Hematopoietic multipotent progenitor cell treated with erythropoietin and hydrocortisone succinate and interleukin-3 and kit ligand, for 15 days (in vitro differentiated cells): ENCODE data around the gene MET.

Experiments
- DNase-seq: peaks from one replicate; pipeline ENCODE4 v3.0.0-alpha.2; 2015; ENCODE audit warnings: low spot score

The MET gene

DNA sequence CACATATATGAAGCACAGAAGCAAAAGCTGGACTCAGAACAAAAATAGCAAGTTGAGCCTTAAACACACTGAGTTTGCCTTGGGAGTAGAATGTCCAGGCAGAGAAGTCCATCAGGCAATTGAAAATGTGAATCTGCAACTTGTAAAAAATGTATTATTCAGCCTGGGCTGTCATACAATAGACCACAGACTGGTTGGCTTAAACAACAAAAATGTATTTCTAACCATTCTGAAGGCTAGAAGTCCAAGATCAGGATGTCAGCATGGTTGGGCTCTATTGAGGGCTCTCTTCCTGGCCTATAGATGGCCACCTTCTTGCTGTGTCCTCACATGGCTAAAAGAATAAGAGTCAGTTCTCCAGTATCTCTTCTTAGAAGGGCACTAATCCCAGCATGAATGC, 113.8 kb downstream of the MET start:
- no peak for DNase-seq

DNA sequence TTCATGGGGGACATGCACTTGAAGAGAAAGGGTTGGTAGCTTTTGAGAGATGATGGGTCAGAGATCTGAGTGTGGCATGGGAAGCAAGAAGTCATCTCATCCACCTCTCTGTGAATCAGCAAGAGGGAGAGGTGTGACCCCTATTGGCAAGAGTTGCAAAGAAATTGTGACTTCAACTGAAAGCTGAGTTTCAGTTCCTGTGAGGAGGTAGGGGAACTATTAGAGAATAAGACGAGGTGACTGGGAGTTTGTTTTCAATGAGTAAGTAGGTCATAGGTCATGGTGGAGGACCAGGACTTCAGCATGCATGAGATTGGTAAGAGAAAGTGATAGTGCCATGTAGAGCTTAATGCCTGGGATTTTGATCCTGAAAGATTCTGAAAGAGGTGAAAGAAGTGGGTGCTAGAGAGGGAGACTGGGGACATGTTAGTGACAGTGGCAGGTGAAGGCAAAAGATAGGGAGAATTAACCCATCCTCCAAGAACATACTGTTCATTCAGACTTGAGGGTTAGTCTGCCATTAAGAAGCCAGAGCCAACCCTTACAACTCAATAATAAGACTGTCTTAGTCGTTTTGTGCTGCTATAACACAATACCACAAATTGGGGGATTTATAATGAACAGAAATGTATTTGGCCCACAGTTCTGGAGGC, 114.9 kb downstream of the MET start:
- no peak for DNase-seq

DNA sequence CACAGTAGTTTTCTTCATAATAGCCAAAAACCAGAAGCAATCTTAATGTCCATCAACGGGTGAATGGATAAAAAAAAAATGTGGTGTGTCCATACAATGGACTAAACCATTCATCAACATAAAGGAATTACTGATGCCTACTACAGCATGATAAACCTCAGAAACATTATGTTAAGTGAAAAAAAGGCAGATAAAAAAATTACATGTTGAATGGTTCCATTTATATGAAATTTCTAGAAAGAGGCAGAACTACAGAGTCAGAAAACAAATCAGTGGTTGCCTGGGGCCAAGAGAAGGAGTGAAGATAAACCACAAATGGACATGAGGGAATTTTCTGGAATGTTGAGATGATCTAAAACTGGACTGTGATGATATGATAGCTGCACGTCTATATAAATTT, 115.9 kb downstream of the MET start:
- no peak for DNase-seq

DNA sequence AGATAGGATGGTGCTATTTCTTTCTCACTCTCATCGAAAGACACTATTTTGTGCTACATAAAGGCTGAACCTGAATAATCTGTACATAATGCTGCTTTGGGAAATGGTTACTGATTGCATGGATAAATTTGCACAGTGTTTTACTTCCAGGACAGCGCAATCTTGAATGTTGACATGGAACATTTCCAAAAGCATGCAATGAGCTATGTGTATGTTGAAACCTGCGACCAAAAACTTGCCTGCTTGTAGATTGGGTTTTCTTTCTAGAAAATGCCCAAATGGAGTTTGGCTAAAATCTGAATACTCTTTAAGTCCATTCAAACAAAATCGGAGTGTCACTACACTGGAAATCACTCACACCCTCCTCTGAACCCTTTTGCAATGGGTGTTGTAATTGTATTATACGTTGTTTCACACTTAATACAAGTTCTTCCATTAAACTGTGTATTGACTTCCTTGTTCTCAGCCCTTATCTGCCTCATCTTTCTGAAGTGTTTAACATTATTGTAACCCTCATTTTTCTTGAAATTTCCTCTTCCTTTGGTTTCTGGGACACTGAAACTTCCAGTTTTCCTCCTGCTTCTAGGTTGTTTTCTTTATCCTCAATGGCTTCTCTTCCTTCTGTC, 116.7 kb downstream of the MET start:
- no peak for DNase-seq

DNA sequence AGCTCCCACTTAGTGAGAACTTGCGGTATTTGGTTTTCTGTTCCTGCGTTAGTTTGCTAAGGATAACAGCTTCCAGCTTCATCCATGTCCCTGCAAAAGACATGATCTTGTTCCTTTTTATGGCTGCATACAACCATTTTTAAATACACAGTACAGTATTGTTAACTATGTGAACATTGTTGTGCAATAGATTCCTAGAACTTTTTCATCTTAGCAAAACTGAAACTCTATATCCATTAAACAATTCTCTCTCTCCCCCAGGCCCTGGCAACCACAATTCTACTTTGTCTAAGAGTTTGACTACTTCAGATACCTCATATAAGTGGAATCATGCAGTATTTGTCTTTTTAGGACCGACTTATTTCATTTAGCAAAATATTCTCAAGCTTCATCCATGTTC, 118.0 kb downstream of the MET start:
- DNase-seq = no peak

DNA sequence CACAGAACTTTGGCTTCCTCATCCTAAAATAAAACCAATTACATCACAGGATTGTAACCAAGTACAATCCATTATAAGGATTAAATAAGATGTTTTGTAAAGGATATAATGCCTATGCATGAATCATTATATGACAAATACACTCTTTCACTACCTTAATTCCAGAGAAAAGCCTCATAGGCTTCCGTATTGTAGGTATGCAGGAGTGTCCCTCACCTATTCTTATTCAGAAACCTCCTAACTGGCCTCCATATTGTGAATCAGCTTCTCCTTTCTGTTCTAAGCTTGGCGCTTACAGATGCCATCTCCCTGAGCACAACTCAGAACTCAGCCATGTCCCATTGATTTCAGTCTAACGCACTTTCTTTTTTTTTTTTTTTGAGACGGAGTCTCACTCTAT, 120.8 kb downstream of the MET start:
- DNase-seq = no peak

DNA sequence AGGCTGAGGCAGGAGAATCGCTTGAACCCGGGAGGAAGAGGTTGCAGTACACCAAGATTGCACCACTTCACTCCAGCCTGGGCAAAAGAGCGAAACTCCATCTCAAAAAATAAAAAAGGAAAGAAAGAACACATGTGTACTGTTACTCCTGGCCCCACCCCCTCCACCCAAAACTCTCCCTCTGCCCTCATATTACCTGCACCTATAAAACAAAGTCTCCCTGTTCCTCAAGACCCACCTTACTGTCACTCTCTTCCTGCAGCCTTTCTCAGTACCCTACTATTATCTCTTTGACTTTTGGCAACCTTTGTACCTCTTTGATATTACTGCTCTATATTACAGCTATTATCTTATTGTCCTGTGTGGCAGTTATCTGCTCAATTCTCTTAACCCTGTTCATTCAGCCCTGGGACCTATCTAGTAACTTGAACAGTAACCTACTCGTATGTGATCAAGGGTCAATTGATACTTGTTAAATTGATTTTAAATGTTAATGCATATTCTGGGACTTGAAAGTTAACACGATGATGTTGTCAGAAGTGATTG, 121.9 kb downstream of the MET start:
- DNase-seq = no peak

DNA sequence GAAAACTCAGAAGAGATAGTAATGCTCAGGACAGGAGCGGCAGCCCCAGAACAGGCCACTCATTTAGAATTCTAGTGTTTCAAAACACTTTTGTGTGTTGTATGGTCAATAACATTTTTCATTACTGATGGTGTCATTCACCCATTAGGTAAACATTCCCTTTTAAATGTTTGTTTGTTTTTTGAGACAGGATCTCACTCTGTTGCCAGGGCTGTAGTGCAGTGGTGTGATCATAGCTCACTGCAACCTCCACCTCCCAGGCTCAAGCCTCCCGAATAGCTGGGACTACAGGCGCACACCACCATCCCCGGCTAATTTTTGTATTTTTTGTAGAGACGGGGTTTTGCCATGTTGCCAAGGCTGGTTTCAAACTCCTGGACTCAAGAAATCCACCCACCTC, 124.5 kb downstream of the MET start:
- DNase-seq = no peak

DNA sequence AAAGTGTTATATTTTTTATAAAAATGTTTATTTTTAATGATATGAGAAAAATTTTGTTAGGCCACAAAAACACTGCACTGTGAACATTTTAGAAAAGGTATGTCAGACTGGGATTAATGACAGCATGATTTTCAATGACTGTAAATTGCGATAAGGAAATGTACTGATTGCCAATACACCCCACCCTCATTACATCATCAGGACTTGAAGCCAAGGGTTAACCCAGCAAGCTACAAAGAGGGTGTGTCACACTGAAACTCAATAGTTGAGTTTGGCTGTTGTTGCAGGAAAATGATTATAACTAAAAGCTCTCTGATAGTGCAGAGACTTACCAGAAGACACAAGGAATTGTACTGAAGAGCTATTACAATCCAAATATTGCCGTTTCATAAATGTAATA, 125.6 kb downstream of the MET start:
- peak; percentile 27 for DNase-seq

- DNase-seq = no peak
Observed at GRCh38 chr7:116798232-116798631, 126.2 kb downstream of the MET start.

GRCh38 chr7:116799916-116800315, 127.9 kb downstream of the MET start:
- DNase-seq = no peak

DNA sequence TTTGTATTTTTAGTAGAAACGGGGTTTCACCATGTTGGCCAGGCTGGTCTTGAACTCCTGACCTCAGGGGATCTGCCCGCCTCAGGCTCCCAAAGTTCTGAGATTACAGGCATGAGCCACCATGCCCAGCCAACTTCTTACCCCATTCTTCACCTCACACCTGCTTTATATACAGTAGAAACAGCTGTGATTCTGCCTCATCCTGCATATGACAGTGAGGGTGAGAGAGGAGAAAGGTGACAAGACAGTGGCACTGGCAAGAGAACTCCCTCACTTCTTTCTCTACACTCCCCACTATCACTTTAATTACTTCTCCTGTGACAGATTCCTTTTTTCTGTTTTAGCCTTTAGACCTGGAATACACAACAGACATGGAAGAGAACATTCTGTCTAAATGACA, 128.6 kb downstream of the MET start:
- no peak for DNase-seq

GRCh38 chr7:116801092-116801710, 129.2 kb downstream of the MET start:
- no peak for DNase-seq

GRCh38 chr7:116802144-116802745, 130.2 kb downstream of the MET start:
- no peak for DNase-seq

- DNase-seq = peak; percentile 9
Observed at GRCh38 chr7:116802746-116803152, 130.8 kb downstream of the MET start.

DNA sequence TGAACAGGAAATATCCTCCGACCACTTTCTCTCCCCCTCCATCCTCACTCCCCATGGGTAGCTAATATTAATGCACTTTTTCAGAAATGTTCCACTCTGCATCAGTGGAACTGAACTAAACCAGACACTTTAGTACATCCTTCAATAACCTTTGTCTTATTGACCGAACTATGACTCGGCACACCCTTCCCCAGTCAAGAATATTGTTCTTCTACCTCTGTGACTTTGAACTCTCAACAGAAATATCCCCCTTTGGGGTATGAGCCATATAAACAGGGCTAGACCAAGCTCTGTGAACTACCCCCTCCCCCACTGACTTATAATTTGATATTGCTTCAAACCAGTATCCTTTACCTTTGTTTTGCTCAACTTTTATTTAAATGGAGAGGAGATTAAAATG, 132.5 kb downstream of the MET start:
- DNase-seq = no peak

DNA sequence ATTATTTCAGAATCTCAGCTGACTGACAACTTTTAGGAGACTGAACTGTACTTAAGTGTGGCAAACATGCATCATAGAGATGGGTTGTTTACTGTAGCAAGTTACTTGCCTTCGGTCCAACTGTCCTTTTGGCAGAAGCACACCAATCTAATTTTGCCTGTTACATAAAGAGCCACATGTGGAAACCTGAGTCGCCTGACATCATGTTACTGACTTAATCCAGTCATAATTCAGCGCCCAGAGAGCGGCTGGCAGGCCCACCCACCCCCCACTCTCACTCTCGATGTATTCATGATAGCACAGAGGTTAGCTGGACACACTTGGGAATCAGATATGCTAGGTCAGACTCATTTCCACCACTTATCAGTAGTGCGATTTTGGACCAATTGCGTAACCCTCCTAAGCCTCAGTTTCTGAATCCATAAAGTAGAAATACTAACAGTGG, 133.1 kb downstream of the MET start:
- DNase-seq = no peak

DNA sequence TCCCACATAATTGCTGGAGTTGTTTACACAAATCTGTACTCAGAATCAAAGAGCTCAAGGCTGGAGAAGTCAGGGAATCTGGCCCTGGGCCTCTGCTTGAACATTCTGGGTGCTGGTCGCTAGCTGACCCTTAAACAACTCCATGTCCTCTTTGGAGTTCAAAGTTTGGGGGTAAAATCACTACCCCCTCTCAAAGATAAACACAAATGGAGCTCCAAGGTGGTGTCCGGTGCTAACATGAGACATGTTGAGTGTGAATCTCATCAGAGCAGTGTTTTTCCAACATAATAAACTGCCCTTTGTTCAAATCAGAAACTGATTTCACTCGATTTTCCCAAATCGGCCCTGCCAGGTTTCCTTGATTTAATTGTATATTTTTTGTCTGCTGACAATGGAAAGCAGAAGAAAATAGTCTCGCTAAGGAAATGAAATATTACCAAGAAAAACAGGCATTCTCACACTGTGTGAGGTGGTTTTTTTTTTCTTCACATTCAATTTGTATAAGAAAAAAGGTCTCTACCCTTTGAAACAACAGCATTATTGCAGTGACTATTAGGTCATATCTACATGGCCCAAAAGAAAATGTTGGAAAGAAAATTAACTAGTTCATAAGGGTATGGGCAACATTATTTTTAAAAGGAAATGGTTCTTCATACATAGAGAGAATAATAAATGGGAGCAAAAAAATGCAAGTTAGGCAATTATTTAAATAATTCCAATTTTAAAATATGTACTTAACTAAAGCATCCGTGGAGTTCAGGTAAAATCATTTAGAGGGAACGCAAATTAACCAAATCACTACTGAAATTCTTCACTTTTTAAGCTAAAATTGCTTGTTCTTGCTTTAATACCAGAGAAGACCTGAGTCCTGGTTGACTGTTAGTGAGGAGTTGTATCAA, 134.3 kb downstream of the MET start:
- DNase-seq = no peak

DNA sequence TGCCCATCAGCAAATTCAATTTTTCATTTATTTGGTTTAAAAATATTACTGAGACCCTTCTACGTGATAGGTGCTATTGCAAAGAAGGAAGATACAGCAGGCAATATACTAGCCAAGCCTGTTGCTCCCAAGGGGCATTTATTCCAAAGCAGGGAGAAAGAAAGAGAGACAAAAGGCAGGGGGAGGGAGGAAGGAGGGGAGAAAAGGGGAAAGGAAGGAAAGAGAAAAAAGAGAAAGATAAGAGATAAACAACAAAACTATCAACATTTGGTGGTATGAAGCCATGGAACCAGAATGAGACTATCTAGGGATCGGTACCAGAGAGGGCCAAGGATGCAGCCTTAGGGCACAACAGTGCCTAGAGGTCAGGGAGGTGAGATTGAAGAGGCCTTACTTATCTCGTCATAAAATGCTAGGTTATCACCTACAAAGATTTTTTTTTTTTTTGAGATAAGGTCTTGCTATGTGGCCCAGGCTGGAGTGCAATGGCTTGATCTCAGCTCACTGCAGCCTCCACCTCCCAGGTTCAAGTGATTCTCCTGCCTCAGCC, 135.1 kb downstream of the MET start:
- no peak for DNase-seq

DNA sequence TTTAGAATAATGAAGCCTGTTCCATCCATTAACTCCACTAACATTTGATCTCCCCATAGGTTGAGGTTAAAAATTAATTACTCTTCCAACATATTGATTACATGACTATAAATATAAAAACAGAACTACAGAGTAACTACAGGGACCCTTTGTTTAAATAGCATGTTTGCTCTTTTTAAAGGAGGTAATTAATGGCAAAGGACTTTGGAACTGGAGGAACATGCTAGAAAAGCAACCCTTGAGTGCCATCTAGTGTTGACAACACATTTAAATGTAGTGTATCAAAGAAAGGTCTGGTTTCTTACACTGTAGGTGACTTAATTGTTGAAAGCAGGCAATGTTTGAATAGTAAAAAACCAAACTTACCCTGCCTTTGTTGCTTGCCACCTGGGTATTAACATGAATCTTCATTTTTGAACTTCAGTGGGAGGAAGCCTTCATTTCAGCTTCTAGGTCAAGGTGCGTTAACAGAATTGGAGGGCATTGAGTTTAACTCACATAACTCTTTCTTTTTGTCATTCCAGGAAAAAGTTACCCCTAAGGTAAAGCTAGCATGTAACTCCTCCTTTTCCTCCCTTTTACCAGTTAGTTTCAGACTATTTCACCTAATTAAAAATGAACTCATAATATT, 137.8 kb downstream of the MET start:
- DNase-seq = peak; percentile 61
